HG02588 (cell line): ENCODE data around the gene GPER1.
A peak's percentile ranks its signal among the peaks of the same experiment; 100 is the strongest.
"Not testable (repeated sequence)": the region's sequence is repeated elsewhere in the genome, so short reads cannot be mapped to it uniquely, and the experiment has no call there.

Source experiments
- ATAC-seq: cut with Tn5 transposase; IDR thresholded peaks from one replicate; pipeline ENCODE4 v1.9.1; 2021; ENCODE audit warnings: mild to moderate bottlenecking, moderate library complexity; ENCODE audit not compliant: unreplicated experiment

The GPER1 gene

DNA sequence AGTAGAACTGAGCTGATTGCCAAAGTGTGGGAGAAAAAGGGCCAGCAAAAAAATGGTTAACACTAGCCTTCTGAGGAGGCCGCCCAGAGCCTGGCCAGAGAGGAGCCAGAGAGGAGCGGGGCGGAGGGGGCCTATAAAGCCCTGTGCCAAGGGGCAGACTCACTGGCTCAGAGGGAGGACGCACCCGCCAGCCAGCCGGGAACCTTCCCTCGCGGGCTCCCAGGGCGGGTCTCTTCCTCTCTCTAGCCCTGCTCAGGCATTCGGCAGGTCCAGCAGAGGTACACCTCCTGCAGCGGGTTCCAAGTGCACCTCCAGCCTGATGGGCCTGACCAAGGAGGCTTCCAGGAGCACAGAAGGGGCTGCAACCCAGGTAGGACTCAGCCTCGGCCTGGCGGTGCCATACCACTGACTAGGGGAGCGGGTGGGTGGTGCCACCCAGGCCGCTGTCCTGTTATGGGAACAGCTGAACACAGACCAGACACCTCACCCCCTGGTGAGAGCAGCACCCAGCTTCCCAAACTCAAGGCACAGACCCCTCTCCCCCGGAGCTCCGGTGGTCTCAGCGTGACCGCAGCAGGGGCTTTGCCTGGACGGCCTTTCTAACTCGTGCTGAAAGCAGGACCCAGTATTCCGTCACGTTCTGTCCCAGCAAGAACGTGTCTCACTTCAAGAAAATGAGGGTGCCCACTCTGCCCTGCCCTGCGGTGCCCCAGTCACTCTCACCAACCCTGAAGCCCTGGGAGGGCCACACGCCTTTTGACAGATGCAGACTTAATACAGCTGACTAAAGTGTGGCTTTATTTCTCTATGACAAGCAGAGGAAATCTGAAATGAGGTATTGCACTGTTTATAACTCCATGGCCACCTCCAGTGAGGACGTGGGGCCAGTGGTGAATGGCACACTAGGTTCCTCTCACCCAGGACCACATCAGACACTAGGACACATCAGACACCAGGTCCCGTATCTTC is at the start of gene GPER1:
GPER1 (plus strand) TSS at position 162 of the 969 bp plus-strand sequence. CDS start 3,616 bp downstream, outside the sequence.
- ATAC-seq, result no peak

DNA sequence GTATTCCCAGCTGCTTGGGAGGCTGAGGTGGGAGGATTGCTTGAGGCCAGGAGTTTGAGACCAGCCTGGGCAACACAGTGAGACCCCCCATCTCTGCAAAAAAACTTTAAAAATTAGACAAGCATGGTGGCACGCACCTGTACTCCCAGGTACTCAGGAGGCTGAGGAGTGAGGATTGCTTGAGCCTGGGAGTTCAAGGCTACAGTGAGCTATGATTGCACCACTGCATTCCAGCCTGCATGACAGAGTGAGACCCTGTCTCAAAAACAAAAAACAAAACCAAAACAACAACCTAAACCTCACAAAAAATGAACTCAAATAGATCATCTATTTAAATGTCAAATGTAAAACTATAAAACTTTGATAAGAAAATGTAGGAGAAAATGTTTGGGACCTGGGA is 47.7 kb upstream of the GPER1 start:
- not testable (repeated sequence) for ATAC-seq

DNA sequence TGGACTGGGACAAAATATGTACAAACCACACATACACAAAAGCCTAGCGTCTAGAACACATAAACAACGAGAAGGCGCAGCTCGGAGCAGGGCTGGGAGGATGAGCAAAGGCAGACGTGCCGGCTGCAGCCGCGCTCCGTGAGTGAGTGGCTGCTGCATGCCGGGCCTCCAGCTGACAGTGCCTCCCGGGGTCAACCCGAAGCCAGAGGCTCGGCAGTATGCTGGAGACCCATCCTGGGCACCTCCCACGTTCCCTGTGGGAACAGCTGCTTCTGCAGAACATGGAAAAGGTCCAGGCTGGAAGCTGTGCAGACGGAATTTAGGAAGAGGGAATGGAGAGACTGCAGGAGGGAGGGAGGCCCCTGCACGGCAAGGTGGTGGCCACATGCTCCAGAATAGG is 47.1 kb upstream of the GPER1 start:
- ATAC-seq, result no peak

DNA sequence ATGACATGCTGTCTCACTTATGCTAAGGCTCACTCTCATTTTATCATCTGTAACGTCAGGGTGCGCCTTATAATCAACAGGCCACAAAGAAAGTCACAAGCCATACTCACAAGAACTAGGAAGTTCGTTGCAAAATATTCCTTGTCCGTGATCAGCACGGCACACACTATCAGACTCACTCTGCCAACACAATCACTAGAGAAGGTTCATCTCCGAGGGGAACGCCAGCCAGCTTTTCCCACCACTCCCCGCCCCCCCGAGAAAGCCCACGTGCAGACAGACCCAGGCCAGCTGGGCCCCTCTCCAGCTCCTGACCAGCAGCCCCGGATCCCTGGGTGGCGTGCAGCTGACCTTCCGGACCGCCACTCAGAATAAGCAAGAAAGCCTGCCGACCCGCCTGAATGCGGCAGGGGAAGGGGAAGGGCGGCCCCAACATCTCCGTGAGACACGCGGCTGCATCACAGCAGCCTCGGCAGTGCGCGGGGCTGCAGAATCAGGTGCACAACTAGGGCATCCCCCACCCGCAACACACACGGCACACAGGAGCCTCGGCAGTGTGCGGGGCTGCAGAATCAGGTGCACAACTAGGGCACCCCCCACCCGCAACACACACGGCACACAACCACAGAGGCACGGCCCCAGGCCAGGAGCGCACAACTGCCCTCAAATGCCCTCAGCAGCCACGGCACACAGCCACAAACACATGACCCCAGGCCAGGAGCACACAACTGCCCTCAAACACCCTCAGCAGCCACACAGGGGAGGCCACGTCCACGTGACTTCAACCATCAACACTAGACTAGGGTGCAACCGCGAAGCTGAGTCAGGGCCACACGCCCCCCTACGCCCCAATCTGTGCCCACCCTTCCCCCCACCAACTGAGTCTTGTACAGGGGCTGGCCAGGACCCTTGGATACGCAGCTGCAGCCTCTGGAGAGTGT is 46.1 kb upstream of the GPER1 start:
- ATAC-seq, result no peak

DNA sequence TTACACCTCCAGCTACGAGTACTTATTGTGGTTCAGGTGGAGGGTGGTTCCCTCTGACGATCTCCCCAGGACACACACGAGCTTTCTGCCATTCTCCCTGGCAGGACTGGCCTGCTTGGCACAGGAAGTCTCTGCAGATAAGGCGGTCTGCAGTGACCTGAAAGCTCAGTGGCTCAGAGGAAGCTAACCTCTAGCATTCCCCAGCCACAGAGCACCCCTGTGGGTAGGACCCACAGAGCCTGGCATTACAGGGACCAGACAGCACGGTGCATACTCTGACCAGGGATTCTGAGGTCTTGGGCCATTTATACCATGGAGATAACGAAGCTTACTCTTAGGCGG is 45.5 kb upstream of the GPER1 start:
- ATAC-seq, result no peak

DNA sequence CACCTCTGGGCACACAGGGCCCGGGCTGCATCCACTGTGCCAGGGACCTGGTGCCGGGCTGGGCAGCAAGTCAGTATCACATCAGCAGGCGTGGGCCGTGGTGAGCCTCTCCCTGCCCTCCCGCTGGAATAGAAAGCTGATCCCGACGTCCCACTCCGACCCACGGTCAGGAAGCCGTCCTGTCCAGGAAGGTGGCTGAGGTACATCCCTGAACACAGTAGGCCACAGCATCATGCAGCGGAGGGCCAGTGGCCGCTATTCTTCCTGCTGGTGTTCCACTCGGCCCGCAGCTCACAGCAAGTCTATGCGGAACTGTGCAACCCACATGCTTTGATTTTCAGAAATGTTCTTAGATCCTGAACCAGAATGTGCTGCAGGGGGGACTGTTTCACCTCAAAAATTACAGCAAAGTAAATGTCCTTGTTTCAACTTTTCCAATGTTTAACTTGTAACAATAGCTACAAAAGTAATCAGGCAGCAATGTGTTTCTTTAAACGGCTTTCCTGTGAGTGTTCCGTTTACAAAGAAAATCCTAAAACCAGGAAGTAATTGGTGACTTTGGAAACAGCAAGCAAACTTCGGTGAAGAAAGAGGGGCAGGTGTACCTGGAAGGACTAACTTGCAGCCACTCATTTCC is 44.2 kb upstream of the GPER1 start:
- no peak for ATAC-seq

DNA sequence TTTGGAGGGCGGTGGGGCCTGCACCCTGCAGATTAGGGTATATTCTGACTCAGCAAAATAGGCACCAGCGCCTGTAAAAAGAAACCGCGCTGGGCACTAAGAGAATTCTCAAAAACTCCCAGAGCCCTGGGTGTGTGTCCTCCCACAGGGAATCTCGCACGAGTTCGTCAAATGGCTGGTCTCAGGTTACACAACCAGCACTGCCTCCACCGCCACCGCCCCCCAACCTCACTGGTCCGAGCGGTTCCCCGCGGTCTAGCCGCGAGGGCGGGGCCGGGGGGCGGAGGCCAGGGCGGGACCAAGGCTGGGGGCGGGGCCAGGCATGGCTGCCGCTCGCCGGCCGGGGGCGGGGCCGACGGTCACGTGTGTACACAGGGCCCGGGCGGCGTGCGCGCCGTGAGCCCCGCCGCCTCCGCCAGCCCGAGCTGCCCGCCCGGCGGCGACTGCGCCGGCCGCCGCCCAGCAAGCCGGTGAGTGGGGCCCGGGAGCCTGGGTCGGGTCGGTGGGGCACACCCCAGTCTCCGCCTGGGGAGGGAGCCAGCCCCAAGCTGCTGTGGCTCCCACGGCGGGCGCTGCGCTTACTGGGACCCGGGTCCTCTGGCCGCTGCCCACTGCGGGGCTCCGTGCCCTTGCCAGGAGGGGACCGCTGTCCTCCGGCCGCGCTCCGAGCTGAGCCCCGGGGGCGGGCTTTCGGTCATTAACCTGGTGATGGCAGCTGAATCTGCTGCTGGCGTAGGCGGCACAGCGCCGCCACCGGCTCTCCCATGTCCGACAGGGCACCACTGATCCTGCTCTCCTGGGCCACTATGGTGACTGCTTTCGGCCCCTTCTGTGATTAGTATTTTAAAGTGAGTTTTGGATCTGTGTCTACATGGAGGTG is 43.5 kb upstream of the GPER1 start, which contains the start of gene GPR146:
GPR146 (plus strand) TSS at position 358 of the 880 bp plus-strand sequence. CDS start 12,970 bp downstream, outside the sequence.
- peak; percentile 87 for ATAC-seq

DNA sequence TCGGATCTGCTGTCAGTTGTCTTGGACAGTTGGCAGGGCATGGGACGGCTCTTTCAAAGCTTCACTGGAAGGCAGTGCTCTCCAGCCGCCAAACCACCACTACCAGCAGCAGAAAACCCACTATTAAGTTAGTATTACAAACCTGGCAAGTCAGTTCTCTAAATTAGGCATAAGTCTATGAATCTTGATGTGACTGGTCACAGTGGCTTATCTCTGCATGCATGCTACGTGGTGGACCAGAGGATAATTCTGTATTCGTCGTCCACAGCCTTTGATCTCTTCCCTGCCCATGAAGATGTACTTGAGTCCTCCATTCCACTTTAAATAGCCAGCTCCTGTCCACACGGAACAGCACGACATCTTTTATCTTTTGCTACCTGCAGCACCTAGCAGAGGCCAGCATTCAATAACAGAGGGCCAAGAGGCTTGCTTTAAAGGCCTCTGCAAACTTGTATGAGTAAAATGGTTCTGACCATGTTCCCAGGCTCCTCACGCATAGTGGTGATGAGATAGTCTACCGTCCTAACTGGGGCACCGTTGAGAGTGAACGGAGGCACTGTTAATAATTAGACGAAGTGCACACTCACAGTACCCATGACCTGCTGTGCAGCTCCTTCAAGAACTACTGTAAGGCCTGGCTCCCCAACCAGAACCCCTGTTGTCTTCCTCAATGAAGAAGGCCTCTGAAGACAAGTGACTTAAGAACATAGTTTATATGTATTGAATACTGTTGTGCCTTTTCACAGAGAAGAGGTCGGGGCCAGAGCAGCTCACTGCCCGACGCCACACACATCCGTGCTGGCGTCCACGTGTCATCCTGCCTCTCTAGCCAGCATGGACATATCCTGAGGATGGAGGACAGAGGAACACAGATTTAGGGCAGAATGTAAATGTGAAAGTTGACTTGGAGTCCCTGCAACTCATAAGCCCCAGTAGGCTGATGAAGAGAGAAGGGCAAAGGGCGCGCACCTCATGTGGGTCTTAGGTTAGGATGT is 42.5 kb upstream of the GPER1 start:
- ATAC-seq, result no peak

DNA sequence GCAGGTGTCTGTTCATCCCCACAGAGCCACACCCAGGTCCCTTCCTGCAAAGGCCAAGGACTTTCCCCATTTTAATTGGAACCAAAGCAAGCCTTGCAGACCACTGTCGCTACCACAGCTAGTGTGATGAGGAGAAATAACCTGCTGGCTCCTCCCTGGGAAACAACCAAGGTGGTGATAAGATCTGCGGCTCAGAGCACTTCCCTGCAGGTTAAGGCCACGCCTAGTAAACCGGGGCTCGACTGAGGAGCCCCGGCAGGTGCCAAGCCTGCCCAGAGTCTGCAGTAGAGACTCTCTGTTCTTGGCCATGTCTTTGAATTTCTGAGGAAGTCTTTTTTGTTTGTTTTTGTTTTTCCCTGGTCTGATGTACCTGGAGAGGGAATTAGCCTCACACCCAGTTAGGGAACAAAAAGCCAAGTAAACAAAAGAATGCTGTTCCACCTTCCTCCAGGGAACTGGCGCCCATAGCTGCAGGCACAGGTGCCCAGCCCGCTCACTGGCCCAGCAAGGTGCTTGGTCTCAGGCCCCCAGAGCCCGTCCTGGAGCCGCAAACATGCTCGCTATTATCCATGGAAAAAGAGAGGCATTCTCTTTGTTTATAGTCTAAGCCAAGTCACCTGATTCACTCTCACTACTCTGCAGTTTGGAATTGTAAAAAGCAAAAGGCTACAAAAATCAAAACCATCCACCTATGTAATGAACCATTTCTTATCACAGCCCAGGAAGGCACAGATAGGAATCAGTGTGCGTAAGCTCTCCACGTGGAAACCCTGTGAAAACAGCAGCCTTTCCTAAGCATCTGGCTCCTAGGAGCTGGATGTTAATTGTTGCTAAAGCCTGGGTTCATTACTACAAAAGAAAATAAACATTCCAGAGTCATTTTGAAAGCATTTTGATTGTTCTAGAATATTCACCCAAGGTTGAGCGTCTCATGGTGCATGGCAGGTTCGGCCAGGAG is 40.9 kb upstream of the GPER1 start:
- no peak for ATAC-seq

DNA sequence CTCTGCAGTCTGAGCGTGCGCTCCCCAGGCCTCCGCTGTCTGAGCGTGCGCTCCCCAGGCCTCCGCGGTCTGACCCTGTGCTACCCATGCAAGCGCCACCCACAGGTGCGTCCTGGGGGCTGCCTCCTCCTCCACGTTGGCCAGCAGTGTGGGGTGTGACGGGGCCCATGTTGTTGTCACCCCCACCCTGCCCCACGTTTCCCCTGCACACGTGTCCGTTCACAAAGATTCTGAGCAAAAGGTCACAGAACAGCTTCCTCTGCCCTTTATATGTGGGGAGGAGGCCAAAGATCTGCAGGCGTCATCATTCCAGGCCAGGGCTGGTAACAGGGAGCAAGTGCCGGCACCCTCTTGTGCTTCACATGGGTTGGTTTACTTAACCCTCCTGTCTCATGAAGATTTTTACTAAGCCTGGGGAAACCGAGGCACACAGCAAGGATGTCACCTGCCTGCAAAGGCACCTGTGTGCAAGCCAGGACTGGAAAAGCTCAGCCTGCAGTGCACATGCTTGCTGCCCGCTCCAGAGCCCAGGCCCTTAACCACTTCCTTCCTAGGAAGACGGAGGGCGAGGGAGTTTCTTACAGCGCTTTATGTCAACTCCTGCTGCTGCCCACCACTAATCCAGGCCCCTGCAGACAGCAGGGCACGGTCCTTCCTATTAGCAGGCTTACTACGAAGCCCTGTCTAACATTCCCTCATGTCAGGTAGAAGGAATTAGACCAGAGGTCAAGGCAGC is 38.7 kb upstream of the GPER1 start:
- no peak for ATAC-seq

DNA sequence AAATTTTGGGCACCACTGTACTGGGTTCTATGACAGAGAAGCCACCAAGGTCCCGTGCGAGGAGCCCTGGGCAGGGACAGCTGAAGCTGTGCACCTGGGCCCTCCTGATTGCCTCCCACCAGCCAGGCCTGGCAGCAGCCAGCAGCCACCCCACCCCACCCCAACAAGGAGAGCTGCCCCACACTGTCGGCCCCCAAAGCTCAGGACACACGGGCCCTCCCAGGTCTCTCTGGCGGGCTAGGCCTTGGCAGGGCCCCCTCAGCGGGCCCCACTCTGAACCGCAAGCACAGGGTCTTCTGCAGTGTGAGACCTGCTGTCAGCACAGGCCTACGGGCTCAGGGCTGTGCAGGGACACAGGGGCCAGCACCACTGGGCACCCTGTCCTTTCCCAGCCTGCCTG is 38.1 kb upstream of the GPER1 start:
- no peak for ATAC-seq

DNA sequence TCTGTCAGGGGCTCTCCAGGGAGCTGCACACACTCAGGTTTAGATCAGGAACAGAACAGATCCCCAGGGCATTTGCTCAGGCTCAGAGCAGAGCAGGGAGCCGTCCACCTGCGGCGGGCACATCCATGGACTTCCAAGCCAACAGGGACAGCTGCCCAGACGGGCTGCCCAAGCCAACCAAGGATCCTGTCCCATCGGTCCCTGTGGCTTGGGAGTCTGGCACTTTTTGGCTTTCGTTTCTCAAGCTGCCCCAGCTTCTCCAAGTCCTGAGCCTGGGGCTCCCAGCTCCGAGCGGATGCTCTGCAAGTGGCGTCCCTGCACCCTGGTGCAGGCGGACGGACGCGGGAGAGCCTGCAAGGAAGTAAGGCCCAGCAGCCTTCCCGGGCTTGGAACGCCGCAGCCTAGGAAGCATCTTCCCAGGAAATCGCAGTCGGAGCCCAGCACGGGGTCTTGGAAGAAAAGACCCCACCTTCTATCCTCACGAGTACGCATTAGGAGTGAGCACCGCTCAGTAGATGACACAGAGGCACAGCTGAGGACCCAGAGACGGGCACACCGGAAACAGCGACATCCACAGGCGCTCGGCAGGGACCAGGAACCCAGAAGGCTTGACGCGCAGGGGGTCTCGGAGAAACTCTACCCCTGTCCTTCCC is 37.5 kb upstream of the GPER1 start:
- no peak for ATAC-seq

DNA sequence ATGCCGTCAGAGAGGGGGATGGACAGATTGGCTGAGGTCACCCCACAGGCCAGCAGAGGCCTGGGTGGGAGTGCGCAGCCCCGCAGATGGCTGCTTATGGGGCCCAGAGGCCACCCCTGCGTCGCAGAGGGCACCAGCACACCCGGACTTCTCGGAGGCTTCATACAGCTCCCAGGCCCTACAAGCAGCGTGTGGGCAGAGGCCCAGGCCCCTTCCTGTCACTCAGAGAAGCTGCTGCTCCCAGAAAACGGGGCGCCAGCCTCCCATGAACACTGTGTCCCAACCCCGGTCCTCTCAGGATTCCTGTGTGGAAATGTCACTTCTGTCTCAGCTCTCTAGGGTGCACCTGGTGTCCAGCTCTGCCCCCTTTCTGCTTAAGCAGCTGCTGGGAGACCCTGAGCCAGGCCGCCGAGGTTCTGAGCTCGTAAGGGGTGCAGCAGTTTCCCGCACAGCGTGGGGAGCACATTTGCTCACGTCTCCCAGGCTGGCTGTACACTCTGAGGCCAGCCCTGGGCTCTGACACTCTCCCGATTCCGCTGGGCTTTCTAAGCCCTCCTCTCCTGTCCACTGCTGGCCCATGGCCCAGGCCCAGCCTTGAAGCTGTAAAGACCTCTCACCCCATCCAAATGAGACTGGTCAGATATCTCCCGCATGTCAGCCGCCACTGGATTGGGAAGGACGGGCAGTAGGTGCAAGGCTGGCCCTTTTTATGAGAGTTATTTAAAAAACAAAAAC is 36.8 kb upstream of the GPER1 start:
- no peak for ATAC-seq

DNA sequence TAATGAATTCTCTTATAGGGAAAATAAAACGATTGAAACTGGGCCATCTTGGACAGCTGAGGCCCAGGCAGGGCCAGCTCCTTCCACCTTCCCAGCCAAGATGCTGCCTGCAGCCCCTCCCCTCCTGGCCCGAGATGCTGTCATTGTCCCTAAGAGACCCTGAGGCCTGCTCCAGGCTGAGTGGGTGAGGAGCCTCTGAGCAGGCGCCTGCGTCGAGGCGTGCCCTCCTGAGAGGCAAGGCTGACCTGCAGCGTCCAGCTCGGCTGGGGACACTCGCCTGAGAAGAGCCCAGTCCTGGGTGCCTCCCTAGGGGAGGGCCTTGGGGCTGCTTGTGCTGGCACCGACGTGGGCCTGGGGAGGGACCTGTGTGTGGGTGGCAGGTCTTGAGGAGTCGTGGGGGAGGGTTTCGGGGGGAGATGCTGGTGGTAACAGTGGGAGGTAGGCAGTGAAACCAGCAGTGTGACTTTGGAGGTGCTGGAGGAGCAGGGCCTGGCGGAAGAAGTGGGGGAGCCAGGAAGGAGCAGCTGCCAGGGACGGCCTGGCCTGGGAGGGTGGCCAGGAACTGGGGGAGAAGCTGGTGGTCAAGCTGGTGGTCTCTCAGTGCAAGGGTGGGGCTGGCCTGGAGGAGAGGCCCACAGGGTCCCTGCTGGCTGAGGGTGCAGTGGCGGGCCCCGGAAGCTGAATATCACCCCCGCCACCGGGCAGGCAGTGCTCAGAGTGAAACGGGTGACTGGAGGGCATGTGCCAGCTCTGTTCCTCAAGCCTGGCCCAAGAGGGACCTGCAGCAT is 35.7 kb upstream of the GPER1 start:
- no peak for ATAC-seq

DNA sequence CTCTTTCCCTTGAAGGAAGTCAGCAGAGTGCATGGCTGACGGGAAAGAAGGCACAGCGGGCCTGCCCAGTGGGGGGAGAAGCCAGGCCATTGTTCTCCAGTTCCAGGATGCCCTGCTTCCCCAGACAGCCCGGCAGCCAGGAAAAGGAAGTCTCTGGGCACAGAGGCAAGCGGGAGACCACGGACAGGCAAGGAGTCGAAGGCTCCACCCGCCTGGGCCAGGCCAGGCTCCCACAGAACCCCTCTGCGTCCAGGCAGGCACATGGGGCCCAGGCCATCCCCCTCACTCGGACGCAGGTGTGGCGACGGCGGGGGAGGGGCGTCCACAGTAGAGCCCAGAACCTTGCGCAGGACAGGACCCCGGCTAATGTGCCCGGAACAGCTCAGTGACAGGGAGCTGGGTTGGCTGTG is 34.9 kb upstream of the GPER1 start:
- ATAC-seq, result no peak
